Glutamatergic neuron (in vitro differentiated cells): ENCODE results near the gene METTL2A. TPM values are rescaled to one million over a fixed set of nuclear protein-coding genes. Genes with fewer than 3 reads are reported as not detected.

Experiments used
- total RNA-seq: library from RNA; stranded (reverse); fragmentation: NEBNext Ultra II Directional; extraction: Animal tissue kit (Norgen Biotek cat#: 25700); gene quantifications from one replicate; pipeline ENCODE4 v1.2.1, GENCODE V29; 2021; ENCODE audit not compliant: unreplicated experiment

METTL2A gene
- total RNA-seq, 1 donor from 2014 or later, result 38.2 TPM

Other genes with a start within 250 kb of the METTL2A start
- not detected for gene EFCAB3, start 43.3 kb upstream of the METTL2A start, total RNA-seq
- 61.5 TPM for gene TLK2, start 54.9 kb downstream of the METTL2A start, total RNA-seq
- gene MRC2, start 203.8 kb downstream of the METTL2A start, total RNA-seq, result 24.0 TPM